GM18858 (cell line): ENCODE measurements around the gene IGF1R.

Experiments
- ATAC-seq: cut with Tn5 transposase; IDR thresholded peaks from one replicate; pipeline ENCODE4 v1.9.1; 2021; ENCODE audit not compliant: unreplicated experiment

IGF1R gene

DNA sequence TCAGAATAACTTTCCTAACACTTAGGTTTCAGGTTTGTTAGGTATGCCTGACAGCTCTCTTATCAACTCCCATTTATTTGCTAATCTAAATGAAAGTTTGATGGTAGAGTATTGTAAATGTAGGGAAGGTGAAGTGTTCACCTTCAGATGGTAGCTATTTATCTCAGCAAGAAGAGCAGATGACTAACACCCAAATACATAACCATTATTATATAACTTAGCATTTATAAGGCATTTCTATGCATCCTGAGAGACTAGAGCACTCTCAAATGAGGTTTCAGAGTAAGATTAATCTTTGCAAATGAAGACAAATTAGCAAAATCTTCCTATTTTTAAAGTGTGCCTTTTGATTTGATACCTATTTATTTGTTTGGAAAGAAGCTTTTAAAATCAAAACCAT, 143.8 kb downstream of the IGF1R start:
- ATAC-seq, result no peak

DNA sequence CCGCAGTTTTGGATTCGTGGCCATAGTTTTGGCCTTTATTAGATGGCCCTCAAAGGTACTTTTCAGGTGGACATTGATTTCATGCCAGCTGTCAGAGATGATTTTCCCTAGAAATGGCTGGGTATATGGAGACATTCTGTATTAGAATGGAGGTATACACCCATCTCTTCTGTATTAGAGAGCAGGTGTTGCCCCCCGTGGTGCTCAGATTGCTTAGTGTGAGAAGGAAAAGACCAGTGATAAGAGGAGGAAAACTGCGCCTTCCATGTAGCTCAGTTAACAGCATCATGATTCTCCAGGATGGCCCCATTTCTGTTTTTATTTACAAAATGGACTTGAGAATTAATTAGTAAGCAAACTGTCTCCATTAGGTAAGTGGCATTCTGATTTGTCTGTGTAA, 145.9 kb downstream of the IGF1R start:
- no peak for ATAC-seq

DNA sequence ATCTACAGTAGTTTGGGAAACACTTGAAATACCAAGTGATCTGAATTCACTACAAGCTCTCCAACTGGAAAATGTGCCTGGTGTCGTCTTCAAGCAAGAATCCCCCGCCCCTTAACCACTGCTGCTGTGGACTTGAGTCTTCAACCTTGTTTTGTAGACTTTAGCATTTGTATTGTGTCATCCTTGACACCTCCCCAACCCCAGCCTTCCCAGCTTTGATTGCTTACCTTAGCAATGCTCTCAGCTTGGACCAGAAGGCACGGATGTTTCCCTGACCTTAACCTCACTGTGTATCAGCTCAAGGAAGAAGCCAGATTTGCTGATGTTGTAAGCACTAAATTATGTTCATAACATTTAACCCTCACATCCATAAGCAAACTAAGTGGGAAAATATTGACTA, 146.4 kb downstream of the IGF1R start:
- no peak for ATAC-seq

DNA sequence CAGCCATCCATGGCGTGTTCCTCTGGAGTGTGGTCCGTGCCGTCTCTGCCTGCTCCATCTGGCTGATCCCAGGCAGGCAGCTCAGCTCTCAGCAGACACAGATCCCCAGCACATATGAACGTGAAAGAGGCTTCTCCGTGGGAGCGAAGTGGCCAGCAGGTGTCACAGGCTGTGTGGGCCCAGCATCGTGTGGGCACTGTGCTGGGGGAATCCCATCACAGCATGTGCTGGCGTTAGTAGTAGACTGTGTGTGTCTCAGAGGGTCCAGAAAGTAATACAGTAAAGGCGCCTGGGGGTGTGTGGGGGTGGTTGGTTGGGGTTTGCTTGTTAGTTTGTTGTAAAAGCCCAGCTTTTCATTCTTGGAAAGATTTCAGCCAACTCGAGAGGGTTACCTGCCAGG, 147.6 kb downstream of the IGF1R start:
- ATAC-seq, result no peak

DNA sequence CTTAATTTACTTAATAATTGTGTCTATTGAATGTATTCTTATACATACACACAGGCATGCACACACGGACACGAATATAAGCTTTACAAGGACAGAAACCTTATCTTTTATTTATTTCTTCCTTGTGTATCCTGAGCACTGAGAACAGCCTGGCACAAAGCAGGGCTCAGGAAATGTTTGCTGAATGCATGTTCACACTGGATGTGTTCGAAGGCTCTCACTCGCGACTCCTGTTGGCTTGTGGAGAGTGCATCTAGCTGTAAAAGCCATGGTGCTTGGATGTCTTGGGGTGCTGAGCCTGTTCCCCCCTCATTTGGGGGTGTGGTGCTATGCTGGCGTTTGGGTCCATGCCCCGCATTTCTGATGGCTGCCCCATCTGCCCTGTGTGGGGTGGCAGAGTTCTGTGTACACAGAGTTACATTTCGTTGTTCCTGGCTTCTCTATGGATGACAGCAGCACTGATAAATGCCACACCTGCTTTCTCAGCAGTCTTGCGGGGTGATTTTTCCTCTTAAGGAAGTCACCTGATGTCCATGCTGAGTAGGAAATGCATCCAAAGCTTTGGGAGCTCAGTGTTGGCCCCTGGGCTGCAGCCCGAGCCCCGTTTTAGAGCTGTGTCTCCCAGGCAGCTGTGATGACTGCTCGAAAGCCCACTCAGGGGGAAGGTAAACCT, 148.5 kb downstream of the IGF1R start:
- no peak for ATAC-seq

DNA sequence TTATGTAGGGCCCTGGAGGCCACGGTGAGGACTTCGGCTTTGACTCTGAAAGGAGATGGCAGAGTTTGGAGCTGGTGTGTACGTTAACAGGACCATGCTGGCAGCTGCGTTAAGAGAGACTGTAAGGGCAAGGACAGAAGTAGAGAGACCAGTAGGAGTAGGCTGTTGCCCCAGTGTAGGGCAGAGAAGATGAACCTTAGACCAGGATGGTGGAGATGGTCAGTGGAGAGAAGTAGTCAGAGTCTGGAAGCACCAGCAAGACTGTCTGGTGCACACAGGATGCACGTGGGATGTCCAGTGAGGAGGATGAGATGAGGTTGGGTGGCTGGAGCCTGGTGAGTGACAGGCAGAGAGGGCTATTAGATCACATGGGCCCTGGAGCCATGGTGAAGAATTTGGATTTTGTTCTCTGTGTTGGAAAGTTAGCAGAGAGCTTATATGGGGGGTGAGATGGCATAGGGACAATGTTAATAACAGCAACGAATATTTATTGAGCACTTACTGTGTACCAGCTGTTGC, 150.1 kb downstream of the IGF1R start:
- ATAC-seq, result no peak

DNA sequence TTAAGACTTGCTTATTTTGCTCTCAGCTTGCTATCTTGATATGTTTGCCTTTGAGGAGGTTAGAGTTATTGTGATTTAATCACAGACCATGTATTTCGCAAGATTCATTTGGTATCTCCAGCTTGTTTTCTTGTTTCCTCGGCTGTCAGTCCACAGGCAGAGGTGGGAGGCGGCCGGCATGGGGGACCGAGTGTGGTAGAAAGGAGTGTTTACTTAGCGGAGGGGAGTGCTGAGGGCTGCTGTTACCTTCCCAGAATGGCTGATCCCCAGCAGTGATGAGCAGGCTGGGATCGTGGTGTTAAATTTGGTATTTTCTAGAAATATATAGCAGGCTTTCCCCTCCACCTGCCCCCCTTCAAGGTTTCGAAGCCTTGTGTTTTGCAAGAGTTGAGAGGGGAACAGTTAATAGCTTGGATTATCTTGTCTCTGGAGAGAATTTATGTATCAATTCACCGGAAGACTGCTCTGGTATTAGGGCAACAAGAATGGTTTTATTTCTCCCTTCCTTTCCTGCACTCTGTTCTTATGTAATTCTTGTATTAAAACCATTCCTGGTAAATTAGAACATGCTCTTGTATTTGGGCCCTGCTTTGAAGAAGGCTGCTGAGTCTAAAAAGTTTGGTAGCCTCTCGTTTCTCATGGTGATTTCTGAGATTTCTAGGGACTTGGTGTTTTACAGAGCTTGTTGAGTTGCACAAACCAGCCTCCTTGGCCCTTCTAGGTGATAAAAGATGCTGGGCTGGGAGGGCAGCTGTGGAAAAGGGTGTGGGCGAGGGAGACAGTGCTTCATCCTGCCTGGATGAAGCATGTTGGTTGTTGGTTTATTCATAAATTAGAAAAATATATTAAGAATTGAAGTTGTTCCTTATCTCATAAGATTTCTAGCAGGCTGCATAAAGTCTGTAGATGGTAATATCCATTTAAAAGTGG, 151.4 kb downstream of the IGF1R start:
- no peak for ATAC-seq

DNA sequence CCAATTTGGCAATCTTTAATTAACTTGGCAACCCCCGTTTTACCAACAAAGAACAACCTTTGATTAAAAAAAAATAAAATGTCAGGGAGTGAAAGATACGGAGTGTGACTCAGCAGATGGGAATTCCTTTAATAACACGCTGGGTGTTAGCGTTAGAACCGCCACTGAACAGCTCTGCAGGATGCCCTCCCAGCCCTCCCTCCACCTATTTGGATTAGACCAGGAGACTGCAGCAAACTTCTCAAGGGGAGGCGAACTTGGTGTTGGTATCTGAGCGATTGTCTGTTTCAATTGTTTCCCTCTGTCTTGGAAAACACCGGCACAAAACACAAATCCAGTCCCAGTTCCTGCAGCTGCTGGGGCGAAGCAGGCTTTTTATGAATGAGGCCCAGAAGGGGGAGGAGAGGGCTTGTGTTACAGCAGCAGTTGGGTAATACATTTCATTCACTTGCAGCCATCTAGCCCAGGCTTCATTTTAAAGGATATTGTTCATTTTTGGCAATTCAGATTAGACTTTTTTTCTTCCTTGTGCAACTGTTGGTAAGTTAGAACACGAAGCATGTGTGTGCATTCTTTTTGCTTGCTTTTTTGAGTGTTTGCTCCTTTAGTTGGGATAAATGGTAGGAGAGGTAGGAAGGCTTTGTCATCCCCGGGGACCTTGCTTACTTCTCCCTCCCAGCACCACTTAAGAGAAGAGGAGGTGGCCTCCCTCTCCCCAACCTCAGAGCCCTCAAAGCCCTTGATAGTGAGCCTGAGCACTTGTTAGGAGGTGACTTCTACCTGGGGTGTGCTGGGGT, 152.3 kb downstream of the IGF1R start:
- ATAC-seq, result no peak

DNA sequence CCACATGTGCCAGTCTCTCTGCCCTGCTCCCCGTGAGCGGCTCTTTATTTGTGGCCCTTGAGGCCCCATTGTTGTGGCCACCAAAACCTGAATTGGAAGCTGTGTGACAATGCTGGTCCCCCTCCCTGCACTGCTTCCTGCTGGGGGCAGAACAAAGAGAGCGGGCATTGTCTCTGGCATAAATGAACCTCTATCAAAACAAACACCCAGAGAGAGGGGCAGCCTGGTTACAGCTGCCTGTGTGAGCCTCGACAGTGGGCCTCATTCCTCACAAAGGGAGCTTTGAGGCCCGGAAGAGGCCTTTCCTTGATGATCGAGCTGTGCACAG, 152.9 kb downstream of the IGF1R start:
- ATAC-seq, result no peak

DNA sequence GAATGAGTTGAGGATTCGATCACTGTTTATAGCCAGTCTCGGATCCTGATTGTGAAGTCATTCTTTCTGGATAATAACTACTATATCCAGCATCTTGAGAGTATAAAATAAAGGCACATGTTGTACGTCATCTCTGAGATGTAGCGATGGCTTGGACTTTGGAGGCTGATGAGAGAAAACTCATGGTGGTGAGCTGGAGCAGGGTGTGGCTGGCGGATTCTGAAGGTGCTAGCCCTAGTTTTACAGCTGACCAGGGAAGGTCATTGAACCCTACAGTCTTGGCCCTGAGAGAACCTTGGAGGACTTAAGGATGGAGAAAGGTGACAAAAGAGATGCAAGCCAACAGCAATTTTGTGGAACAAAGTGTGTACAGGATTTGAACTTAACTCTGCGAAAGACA, 153.8 kb downstream of the IGF1R start:
- ATAC-seq, result no peak

DNA sequence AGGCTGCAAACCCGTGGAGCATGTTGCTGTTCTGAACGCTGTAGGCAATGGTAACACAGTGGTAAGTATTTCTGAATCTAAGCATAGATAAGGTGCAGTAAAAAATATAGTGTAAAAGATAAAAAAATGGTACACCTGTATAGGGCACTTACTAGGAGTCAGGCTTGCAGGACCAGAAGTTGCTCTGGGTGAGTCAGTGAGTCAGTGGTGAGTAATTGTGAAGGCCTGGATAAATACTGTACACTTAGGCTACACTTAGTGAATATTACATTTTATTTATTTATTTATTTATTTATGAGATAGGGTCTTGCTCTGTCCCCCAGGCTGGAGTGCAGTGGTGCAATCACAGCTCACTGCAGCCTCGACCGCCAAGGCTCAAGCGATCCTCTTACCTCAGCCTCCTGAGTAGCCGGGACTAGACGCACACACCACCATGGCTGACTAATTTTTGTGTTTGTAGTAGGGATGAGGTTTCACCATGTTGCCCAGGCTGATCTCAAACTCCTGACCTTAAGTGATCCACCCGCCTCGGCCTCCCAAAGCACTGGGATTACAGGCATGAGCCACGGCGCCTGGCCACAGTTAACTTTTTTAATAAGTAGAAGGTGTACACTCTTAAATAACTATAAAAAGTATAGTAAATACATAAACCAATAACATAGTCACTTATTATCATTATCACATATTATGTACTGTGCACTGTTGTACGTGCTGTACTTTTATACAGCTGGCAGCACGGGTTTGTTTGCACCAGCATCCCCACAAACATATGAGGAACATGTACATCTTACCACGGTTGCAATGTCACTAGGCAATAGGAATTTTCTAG, 155.1 kb downstream of the IGF1R start:
- no peak for ATAC-seq

DNA sequence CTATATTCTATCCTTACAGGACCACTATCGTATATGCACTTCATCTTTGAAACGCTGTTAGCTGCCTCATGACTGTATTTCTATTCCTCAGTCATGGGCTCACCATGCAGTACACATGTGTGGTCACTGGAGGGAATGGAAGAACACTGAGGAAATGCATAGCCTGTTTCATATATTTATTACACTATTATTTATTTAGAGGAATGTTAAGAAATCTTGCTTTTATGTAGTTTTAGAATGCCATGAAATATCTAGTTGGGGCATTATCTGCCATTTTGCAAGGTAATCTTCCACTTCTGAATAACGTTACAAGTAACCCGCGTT, 155.7 kb downstream of the IGF1R start:
- ATAC-seq, result no peak

DNA sequence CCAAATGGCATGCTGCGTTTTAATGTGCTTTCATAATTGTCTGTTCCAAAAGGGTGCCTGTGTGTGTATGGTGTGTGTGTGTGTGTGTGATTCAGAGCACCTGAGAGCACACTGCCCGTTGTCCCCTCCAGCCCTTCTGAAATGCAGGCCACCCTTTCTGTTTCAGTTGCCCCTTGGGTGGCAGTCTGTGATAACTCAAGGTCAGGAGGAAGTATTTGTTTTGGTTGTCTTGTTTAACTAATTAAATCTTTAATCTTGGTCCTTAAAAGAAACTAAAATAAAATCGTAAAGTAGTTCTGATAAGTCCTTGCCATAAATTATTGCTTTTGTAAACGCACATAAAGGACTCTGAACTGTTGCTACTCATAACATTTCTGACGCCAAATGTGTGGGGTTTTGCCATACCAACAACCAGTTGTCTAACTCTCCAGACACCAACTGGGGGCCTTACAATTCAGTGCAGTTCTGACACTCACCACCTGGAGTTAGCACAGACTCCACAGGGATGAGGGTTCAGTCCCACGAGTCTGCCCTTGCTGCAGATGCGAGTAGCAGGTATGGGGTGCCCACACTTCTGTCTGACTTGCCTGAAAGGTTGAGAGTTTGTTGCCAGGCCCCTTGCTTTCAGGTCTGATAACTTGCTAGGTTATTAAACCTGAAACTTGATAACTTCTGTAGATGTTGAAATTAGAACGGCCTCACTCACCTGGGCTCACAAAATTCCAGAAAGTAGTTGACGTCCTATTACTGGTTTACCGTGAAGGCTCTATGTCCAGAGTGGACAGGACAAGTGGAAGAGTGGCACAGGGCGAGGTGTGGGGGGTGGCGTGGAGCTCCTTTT, 157.3 kb downstream of the IGF1R start:
- no peak for ATAC-seq

DNA sequence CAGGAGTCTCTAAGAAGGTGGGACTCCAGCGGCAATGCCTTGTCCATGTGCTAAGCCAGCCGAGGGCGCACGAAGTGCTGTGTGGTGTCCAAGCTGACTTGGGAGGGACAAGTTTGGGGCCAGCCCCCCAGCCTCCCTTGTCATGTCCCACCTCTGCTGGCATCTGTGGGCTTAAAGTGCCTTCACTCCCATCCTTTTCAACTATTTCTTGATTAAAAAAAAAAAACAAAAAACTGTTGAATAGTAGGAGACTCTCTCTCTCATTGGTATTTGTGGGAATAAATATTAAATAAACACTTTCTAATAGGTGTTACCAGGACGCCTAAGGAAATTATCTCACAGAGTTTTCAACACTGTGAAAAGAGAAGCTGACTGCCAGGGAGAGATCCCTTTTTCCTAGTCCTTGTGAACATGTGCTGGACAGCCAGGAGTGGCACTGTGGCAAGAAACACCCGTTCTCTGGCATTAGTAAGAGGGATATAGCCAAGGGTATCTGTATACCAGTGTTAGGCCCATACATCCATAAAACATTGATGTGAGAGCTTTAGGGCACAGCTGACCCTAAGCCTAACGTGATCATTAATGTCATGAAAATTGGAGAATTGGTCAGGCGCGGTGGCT, 158.0 kb downstream of the IGF1R start:
- ATAC-seq, result no peak

DNA sequence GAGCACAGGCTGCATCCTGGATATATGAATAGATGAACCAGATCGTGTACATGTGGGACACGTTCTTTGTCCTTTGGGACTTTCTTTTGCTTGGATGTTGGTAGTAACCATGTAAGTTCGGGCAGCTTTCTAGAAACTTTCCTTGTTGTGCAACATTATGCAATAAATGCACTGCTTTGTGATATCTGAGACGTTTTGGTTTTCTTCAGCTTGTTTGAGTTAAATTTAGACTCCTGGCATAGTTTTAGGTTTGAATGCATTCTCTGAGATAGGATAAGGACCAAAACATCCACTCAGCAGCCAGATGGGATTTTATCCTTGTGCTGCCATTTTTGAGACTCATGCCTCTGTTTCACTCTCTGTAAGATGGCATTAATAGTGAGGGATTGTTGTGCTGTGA, 158.9 kb downstream of the IGF1R start:
- no peak for ATAC-seq

DNA sequence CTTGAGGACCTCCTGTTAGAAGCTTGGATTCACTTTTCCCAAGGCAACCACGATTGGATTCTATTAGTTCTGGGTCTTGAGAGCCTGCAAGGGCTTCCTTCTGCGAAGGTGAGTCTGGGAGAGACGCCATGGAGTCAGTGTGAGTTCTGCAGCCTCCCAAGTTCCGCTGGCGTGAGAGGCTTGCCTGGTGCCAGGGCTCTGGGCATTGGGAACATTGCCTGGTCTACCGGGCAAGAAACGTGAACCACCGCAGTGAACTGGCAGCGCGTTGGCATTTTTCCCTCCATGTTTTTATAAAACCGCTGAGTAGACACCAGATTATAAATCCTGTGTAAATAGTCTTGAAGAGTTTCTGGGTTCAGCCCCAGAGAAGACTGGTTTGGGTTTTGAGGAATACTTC, 160.9 kb downstream of the IGF1R start:
- ATAC-seq, result no peak

DNA sequence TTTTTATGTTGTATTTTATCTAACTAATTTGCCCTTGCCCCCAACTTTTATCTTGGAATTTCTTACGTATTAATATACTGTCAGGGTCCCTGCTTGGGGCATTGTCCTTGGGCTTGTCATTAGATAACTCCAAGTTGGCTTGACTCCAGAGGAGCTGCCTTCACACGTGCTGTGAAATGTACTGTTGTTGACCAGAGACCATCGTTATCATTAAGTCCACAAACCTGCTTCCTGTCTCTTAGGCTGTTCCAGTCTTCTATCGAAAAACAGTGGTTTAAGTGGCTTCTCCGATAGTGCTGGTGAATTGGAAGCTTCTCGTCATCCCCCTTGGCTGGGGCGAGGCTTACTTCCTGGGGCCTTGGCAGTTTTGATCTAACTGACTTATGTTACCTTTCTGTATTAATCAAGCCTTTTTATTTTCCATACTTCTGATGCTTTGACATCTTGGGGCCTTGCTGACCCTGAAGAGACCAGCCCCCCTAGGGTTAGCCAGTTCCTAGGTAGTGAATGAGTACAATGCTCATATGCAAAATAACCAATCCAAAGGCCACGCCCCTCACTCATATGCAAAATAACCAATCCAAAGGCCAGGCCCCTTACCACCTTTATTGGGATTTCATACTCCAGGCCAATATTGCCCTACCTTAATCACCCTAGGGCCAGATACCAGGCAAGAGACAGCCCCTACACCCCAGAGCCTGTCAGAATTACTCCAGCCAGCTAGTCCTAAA, 164.5 kb downstream of the IGF1R start:
- no peak for ATAC-seq

DNA sequence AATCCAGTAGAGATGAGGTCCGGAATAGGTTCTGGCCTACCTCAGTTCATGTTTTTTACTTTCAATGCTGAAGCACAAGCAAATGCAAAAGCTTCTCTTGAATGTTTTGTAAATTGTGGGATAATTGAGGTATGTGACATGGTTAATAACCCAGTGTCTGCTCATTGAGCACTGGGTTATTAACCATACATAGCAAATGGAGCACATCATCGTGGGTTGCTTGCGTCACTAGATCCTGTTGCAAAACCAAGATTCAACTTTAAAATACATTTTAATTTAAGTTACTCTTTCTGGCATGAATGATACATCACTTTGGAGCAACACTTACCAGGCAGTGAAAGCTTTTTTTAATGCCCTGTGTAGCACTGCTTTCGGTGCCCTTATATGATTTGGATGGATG, 165.6 kb downstream of the IGF1R start:
- ATAC-seq, result no peak

DNA sequence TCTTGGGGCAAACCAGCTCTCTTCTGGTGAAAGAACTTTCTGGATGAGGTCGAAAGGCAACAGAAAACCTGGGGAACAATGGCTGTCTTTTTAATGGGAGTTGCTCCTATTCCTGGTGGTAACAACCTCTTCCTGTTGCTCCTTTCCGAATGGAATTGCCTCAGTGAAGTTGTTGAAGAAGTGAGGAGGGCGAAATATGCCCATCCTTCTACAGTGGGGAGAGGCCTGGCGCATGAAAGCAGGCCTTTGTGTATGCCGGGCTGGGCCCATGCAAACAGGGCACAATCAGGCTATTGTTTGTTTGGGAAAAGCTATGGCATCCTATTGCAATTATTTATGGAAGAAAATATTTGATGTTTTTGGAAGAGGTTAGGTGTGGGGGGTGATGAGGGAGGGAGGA, 166.9 kb downstream of the IGF1R start:
- ATAC-seq, result no peak
